CD4-positive, alpha-beta T cell (primary cell): ENCODE measurements around the gene ATG9A. TPM values are rescaled to one million over a fixed set of nuclear protein-coding genes. Genes with fewer than 3 reads are reported as not detected.

Experiments
- ATAC-seq: fragments of 200-7000 bp; cut with Tn5 transposase; one replicate; pipeline ENCODE4 v1.10.0; 2022; ENCODE audit warnings: mild to moderate bottlenecking; ENCODE audit not compliant: poor library complexity
- CTCF ChIA-PET: fragments of 350-600 bp; sonication (Branson Sonifier 250); formaldehyde crosslinking; loops from one replicate; lab custom pipeline; 2021; ENCODE audit warnings: antibody characterized with exemption, inconsistent platforms; lab: Charles Lee
- POLR2A ChIA-PET: fragments of 350-600 bp; sonication (Branson Sonifier 250); formaldehyde crosslinking; loops from one replicate; lab custom pipeline; 2021; ENCODE audit warnings: antibody characterized with exemption, inconsistent platforms; lab: Charles Lee
- DNase-seq, 14 experiments: peaks; one replicate each; pipeline ENCODE4 v3.0.0-alpha.2; 2013 to 2020; ENCODE audit warnings: mixed read lengths in 2 of 14
- H3K27ac ChIP-seq, 2 donors: one replicate each; pipeline versions ENCODE4 v1.5.1 to v1.7.0; 2013; ENCODE audit warnings: low read length in 2 of 2, low read depth in 1 of 2, mild to moderate bottlenecking in 1 of 2
- H3K27me3 ChIP-seq, 2 experiments: 1 replicate in 1 of 2; 2 replicates in 1 of 2; pipeline versions ENCODE4 v1.6.1 to v1.7.0; 2013; ENCODE audit warnings: low read length in 2 of 2, control low read depth in 1 of 2, mild to moderate bottlenecking in 1 of 2, moderate library complexity in 1 of 2; ENCODE audit not compliant: insufficient read depth in 2 of 2, control insufficient read depth in 1 of 2
- H3K36me3 ChIP-seq: one replicate; pipeline ENCODE4 v1.6.1; 2013; ENCODE audit warnings: low read length, control low read depth; ENCODE audit not compliant: insufficient read depth
- H3K4me1 ChIP-seq: one replicate; pipeline ENCODE4 v1.6.1; 2013; ENCODE audit warnings: low read length, control low read depth; ENCODE audit not compliant: insufficient read depth
- H3K4me3 ChIP-seq: one replicate; pipeline ENCODE4 v1.5.1; 2013; ENCODE audit warnings: mild to moderate bottlenecking, low read length, moderate library complexity
- H3K9me3 ChIP-seq, 2 experiments: 1 replicate in 1 of 2; 2 replicates in 1 of 2; pipeline versions ENCODE4 v1.6.1 to v1.7.0; 2013; ENCODE audit warnings: low read length in 2 of 2, mild to moderate bottlenecking in 2 of 2, control low read depth in 1 of 2, moderate library complexity in 1 of 2; ENCODE audit not compliant: control insufficient read depth in 1 of 2, insufficient read depth in 1 of 2
- H3K27ac Mint-ChIP-seq: one replicate; pipeline ENCODE4 v1.8.0; 2020; ENCODE audit warnings: mixed read lengths
- H3K27me3 Mint-ChIP-seq: one replicate; pipeline ENCODE4 v1.8.0; 2021; ENCODE audit warnings: mixed read lengths
- H3K36me3 Mint-ChIP-seq: one replicate; pipeline ENCODE4 v1.8.0; 2021; ENCODE audit warnings: low read depth, mixed read lengths
- H3K4me1 Mint-ChIP-seq: one replicate; pipeline ENCODE4 v1.8.0; 2021; ENCODE audit warnings: low read depth, mixed read lengths
- H3K4me3 Mint-ChIP-seq: one replicate; pipeline ENCODE4 v1.8.0; 2020; ENCODE audit warnings: mild to moderate bottlenecking, mixed read lengths
- H3K9me3 Mint-ChIP-seq: one replicate; pipeline ENCODE4 v1.8.0; 2020; ENCODE audit warnings: mixed read lengths
- CTCF ChIP-seq: fragments of 200-600 bp; IDR thresholded peaks from one replicate; pipeline ENCODE4 v1.8.0; 2022; ENCODE audit warnings: antibody characterized with exemption, mild to moderate bottlenecking
- intact Hi-C, 2 experiments: fragments of 100-400 bp; cut with DNase I in 1 of 2; cut with micrococcal nuclease in 1 of 2; formaldehyde crosslinking; loops; one replicate each; pipeline versions ENCODE4 v1.15.1 to v1.9.0; 2023 to 2025; cut with DNase I, micrococcal nuclease
- total RNA-seq, 174 experiments: library from RNA in 2 of 174; stranded (reverse) in 2 of 174; gene quantifications; one replicate each; pipeline ENCODE4 v1.2.3 and lab custom pipeline; 2021 to 2026

Gene ATG9A
- total RNA-seq, 2 experiments from 2014 or later = 105 to 106 TPM

- Histone ChIP-seq H3K27me3 (no peaks in the 10 kb centered on the region), H3K36me3 (peaks cover 27% of the 10 kb centered on the region), H3K4me3 (peak overlapping the region; percentile 29), H3K9me3 (no peaks in the 10 kb centered on the region), H3K4me1 (peaks cover 43% of the 10 kb centered on the region), H3K27ac (peak overlapping the region; percentile 84 to 97)
- Mint-ChIP-seq H3K4me3 (peak overlapping the region; percentile 97), H3K36me3 (peaks cover 36% of the 10 kb centered on the region), H3K27me3 (no peaks in the 10 kb centered on the region), H3K9me3 (no peaks in the 10 kb centered on the region), H3K27ac (peak overlapping the region; percentile 98), H3K4me1 (peaks cover 43% of the 10 kb centered on the region)
- ATAC-seq = no peak
- ChIA-PET POLR2A (interaction anchor here (1.0 to 7.5 kb wide), 12 partner anchors 17 to 101 kb away, joined by 3 to 202 read pairs (median 13); partner anchors contain the start of genes ABCB6, ANKZF1, ATG9A and CNPPD1), CTCF (interaction anchor here (0.7 to 12.0 kb wide), 16 partner anchors 10 to 117 kb away, joined by 3 to 190 read pairs (median 4); partner anchors contain the start of genes ANKZF1, ATG9A, DNPEP and NHEJ1)
- TF ChIP-seq CTCF = peak; percentile 98
- DNase-seq = peak; percentile 60 to 87 (median 71)
- intact Hi-C loops = loop anchor here (1.0 to 5.0 kb wide), 7 partner anchors 20 to 109 kb away; partner anchors contain the start of genes DNPEP (in 2 of the 2), CNPPD1 (in 1 of the 2) and RETREG2 (in 1 of the 2)
Observed at GRCh38 chr2:219277703-219278654, 48.5 kb upstream of the ATG9A start.

GRCh38 chr2:219274361-219274921 is 45.0 kb upstream of the ATG9A start:
- intact Hi-C loops = no loop called here

More at GRCh38 chr2:219274361-219274921, 45.0 kb upstream of the ATG9A start:
- Mint-ChIP-seq H3K27me3 (no peaks in the 10 kb centered on the region), H3K27ac (no peak overlapping the region), H3K4me3 (no peak overlapping the region), H3K4me1 (peaks cover 21% of the 10 kb centered on the region), H3K36me3 (peaks cover under 1% of the 10 kb centered on the region), H3K9me3 (no peaks in the 10 kb centered on the region)
- Histone ChIP-seq H3K9me3 (no peaks in the 10 kb centered on the region), H3K27me3 (peaks cover 0 to 2% of the 10 kb centered on the region in 2 experiments), H3K36me3 (no peaks in the 10 kb centered on the region), H3K27ac (no peak overlapping the region), H3K4me1 (peaks cover 19% of the 10 kb centered on the region), H3K4me3 (no peak overlapping the region)
- ChIA-PET CTCF (interaction anchor here (1.2 to 2.1 kb wide), 2 partner anchors 20 kb away, joined by 3 to 15 read pairs; no protein-coding TSS in a partner anchor), POLR2A (interaction anchor here (0.8 to 2.1 kb wide), 2 partner anchors 20 to 22 kb away, joined by 3 to 7 read pairs; partner anchors contain the start of genes TUBA4A and TUBA4B)
- DNase-seq = no peak
- ATAC-seq = no peak
- no peak for TF ChIP-seq CTCF
